ENCODE measurements around the gene TSPYL6. TPM values are rescaled to one million over a fixed set of nuclear protein-coding genes. Genes with fewer than 3 reads are reported as not detected.

The TSPYL6 gene
- polyA plus RNA-seq, 6 donors from 2014 or later = 0.17 TPM; not detected in 5

DNA sequence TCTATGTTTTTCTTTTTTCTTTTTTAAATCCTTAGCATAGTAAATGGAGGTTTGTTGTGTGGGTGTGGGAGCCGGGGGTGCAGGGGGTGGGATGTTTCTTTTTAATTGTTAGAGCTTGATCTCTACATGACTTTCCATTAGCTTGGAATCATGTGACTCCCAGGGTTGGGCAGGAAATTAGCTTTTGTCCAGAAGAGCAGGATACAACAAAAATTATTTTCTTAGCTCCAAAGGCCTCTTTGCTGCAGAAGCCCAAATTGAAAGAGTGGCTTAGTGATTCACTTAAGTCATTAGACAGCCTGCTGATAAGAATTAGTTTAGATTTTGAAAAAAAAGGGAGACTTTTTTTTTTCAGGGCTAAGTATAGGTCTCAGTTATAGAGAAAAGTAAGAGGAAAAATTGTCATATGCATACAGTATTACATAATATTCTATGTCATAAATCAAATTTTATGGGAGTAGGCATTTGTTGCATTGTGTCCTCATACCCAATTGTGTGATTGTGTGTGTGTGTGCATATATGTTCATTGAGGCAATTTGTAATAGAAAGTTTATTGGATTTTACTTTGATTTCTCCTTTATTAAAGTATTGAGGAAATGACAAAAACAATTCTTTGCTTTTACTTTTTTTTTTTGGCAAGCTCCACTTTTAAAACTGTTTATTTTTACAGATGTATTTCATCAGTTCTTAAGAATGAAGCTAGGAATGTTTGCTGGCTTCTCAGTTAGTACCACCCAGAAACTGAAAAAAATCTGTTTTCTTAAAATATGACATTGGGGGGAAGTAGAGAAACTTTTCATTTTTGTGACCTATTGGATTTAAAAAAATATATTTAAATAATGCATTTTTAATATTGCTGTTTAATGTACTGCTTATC is 47.4 kb downstream of the TSPYL6 start:
- peaks cover 6 to 13% of the 10 kb centered on the region in 2 donors for H3K36me3 Mint-ChIP-seq

DNA sequence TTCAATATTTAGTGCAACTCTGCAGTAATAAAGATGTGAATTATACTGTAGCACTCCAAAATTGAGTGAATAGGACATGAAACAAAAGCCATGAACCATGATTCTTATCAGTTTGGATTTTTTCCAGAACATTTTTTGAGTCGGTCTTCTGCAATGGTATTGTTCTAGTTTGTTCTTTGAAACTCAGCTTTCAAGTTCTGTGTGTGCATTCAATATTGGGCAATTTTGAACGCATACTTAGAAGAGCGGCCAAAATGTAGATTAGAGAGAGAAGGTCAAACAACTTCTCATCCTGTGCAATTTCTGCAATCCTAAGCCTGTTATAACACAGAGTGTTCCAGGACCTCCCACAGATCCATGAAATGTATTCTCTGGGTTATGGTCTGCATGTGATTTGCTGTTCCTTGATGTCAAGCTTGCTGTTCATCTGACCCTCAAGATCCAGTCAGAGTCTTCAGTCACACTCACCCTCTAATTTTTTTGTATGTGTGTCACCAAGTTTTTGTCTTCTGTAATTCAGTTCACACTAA is 48.3 kb downstream of the TSPYL6 start:
- no peak for DNase-seq
- Mint-ChIP-seq H3K36me3 (peaks cover 6 to 12% of the 10 kb centered on the region in 2 donors), H3K27ac (peak overlapping the region in 1 of 6 donors; percentile 13), H3K27me3 (no peaks in the 10 kb centered on the region), H3K4me1 (peaks cover 3 to 12% (median 5%) of the 10 kb centered on the region in 3 donors), H3K4me3 (no peak overlapping the region), H3K9me3 (peaks cover 0 to 9% (median 4%) of the 10 kb centered on the region in 7 donors)
- no peak for ATAC-seq (ENCODE audit: low read depth in 2 of 2)

More for the DNA sequence above, 47.4 kb downstream of the TSPYL6 start:
- Mint-ChIP-seq H3K9me3 (peaks cover 0 to 9% (median 3%) of the 10 kb centered on the region in 7 donors), H3K27me3 (no peaks in the 10 kb centered on the region), H3K4me3 (no peak overlapping the region), H3K27ac (peak overlapping the region in 1 of 6 donors; percentile 14), H3K4me1 (peaks cover 3 to 12% (median 5%) of the 10 kb centered on the region in 3 donors)
- no peak for ATAC-seq (ENCODE audit: low read depth in 2 of 2)
- no peak for DNase-seq

- Mint-ChIP-seq H3K27me3 (no peaks in the 10 kb centered on the region), H3K4me3 (peak overlapping the region in 1 of 8 donors; percentile 53), H3K36me3 (peaks cover 6 to 12% of the 10 kb centered on the region in 2 donors), H3K9me3 (peaks cover 0 to 9% (median 4%) of the 10 kb centered on the region in 7 donors), H3K27ac (peak overlapping the region in 2 of 6 donors; percentile 46 to 73), H3K4me1 (peaks cover 3 to 12% (median 5%) of the 10 kb centered on the region in 3 donors)
- no peak for DNase-seq
- ATAC-seq (ENCODE audit: low read depth in 2 of 2) = peak in 1 of 2 donors; percentile 40
Observed at GRCh38 chr2:54206596-54206995, 49.4 kb downstream of the TSPYL6 start.

DNA sequence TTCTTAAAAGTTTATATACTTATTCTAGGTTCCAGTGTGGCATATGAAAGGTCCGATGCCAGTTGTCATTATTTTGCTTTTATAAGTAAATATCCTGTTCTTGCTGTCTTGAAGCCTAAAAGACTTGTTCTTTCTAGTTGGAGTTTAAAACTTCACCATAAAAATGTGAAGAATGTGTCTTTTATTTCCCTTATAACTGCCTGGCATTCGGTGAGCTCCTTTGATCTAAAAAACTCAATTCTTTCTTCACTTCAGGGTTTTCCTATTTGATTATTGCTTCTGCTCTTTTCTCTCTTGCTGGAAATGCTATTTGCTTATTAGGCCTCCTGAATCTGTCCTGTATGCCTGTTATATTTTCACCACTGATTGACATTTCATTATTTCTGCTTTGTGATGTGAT is 51.6 kb downstream of the TSPYL6 start:
- Mint-ChIP-seq H3K36me3 (peaks cover 6 to 12% of the 10 kb centered on the region in 2 donors), H3K27me3 (no peaks in the 10 kb centered on the region), H3K27ac (no peak overlapping the region), H3K4me1 (peaks cover 3 to 12% (median 5%) of the 10 kb centered on the region in 3 donors), H3K9me3 (peaks cover 0 to 14% (median 8%) of the 10 kb centered on the region in 7 donors), H3K4me3 (no peak overlapping the region)
- ATAC-seq (ENCODE audit: low read depth in 2 of 2) = no peak
- no peak for DNase-seq

Other genes with a start within 250 kb of the TSPYL6 start
- 10 to 100 TPM; 10.0 to 28.9 (median 25.0) TPM for gene ACYP2, start 140.6 kb downstream of the TSPYL6 start, polyA plus RNA-seq (ENCODE audit: low read depth in 6 of 6)
- 10 to 100 TPM in 5 of 6 donors, 1 to 10 TPM in 1; 4.1 to 72.6 (median 24.2) TPM for gene SPTBN1, start 200.1 kb upstream of the TSPYL6 start, polyA plus RNA-seq (ENCODE audit: low read depth in 6 of 6)

Measured in naive B cell (primary cell).